Raji (cell line): ENCODE results near the gene FLAD1.

ENCODE experiments used
- POLR2A ChIP-seq: IDR thresholded peaks from 2 replicates; pipeline ENCODE4 v1.6.1; 2011; ENCODE audit warnings: low read depth, low read length, control low read depth; ENCODE audit not compliant: insufficient read depth

FLAD1 gene

GRCh38 chr1:155001425-155001674 lies 18.2 kb downstream of the FLAD1 start:
- TF ChIP-seq POLR2A: no peak

GRCh38 chr1:155001675-155002463 lies 18.7 kb downstream of the FLAD1 start:
- peak; percentile 12; the same call in 1 of the 2 replicates for TF ChIP-seq POLR2A

- TF ChIP-seq POLR2A: no peak
Measured at GRCh38 chr1:155002464-155003226, 19.5 kb downstream of the FLAD1 start, which contains the start of gene ZBTB7B. ZBTB7B (plus strand) TSS chr1:155002802; CDS start chr1:155014661, 11,859 bp downstream.

GRCh38 chr1:155003227-155003765 lies 20.2 kb downstream of the FLAD1 start:
- TF ChIP-seq POLR2A: 0 out of 2 replicates have a peak, but pooled peaks have one; percentile 18

DNA sequence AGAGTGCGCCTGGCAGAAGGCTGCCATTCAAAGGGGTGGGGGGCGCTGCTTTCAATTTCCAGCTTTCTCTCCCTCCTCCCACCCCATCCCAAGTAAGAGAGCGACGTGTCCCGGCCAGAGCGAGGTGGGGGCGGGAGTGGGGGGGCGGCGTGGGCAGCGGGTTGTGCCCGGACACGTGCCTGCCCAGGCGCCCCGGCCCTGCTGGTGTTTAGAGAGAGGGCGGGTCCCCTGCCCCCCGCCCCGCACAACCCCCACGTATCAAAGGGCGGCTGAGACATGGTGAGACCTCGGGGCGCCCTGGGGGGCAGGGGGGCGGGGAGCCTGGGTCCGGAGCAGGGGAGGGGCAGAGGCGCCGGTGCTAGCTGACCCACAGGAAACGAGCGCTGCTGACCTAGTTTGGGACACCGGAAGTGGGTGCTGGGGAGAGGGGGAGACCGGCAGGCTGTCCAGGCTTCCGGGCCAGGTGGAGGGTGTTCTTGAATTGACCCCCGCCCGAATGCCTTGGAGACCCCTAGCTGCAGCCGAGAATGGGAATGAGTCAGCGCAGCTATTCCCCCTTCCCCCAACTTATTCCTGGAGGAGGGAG lies 20.7 kb downstream of the FLAD1 start:
- TF ChIP-seq POLR2A: 0 out of 2 replicates have a peak, but pooled peaks have one; percentile 4

DNA sequence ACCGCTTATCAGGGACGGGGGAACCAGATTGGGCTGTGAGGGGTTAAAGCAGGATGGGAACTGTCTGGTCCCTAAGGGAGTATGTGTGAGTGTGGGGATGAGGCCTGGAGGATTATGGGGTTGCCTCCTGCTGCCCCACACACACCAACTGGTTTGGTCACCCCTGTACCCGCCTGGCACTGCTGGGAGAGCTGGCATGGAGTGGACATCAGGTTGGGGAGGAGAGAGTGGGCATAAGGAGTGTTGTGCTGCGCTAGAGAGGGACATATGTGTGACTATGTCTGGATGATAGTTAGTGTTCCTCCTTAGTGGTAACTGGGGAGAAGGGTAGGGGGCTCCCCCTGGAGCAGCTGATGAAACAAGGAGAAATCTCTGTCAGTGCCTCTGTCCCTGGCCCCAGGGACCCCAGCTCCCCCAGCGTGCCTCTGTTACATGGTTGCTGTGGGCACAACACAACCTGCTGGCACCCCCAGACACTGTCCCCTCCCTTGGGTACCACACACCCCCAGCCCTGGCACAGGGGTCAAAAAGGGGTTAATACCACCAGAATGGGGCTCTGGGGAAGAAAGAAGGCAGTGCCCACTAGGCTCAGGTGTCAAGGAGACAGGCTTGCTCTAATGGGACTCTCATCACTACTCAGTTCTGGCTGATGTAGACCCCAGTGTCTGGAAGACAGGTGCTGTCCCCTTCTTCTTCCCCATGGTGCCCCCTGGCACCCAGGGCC lies 21.4 kb downstream of the FLAD1 start:
- TF ChIP-seq POLR2A: no peak

DNA sequence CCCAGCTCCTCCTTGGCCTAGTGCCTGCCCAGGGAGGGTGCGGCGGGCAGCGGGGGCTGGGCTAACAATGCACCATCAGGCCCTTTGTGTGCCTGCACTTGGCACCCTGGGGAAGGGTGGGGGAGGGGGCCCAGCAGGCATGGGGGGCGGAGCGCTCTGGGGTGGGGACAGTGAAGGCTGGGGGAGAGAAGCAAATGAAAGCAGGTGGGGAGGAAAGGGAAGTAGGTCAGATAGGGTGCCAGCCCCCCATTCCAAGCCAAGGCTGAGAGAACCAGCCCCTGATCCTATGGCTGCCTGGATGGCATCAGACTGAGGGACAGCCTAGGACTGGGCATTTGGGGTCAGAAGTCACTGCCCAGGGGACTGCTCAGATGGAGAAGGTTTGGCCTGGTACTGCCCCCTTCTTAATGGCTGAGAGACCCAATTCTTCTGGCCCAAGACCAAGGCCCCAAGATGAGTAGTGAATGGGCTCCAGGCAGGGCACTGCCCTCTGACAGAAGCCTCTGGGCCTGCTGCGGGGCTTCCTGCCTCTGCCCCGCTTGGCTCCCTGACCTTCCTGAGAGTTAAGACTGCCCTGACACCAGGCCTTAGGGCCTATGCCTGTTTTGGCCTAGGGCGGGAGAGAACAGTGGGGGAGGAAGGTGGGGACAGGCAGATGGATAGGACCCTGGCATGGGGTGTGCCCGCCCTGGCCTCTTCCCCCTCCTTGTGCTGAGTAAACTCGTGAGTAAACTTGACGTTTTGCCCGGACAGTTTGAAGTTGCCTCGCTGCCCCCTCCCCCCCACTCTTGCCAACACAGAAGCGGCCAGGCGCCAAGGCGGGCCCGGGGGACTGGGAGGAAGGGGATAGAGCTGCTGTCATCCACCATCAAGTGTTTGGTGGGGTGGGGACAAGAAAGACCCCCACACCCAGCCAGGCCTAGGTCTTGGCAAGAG lies 22.2 kb downstream of the FLAD1 start:
- no peak for TF ChIP-seq POLR2A

GRCh38 chr1:155006601-155007101 lies 23.5 kb downstream of the FLAD1 start:
- no peak for TF ChIP-seq POLR2A

GRCh38 chr1:155007251-155007828 lies 24.2 kb downstream of the FLAD1 start:
- no peak for TF ChIP-seq POLR2A

DNA sequence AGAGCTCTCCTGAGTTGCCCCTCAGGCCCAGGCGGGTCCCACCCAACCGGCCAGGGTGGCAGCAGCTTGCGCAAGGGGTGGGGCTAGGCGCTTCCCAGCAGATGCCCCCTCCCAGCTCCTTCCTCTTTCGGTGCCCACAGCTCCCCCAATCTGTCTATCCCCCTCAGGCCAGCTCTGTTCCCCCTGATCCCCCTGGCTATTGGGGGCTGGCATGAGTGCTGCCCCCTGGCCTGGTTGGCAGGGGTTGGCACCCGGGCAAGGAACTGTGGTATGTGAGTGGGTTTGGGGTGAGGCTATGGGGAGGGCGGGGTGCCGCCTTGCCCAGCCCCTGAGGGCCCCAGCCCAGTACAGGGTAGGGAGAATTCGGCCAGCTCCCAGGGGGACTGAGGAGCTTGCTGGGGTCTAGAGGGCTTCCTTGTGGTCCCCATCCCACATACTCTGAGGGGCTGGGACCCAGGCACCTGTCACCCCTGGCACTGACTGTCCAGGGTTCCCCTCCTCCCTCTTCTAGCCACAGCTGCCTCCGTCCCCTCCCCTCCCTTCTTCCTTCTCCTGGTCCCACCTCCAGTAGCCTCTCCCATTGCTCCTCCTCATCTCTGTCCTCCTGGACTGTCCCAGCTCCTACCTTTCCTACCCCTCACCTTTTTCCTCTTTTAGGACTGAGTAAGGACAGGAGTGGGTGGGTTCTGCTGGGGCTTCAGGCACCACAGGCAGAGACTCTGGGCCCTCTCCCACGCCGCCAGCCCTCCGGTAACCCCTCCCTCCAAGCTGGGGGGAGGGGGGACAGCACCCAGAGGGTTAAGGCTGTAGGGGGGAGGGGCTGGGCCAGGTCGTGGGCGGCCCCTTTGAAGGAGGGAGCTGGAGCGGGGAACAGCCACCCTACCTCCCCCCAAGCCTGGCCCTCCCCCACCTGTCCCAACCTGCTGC lies 25.1 kb downstream of the FLAD1 start:
- TF ChIP-seq POLR2A: no peak

DNA sequence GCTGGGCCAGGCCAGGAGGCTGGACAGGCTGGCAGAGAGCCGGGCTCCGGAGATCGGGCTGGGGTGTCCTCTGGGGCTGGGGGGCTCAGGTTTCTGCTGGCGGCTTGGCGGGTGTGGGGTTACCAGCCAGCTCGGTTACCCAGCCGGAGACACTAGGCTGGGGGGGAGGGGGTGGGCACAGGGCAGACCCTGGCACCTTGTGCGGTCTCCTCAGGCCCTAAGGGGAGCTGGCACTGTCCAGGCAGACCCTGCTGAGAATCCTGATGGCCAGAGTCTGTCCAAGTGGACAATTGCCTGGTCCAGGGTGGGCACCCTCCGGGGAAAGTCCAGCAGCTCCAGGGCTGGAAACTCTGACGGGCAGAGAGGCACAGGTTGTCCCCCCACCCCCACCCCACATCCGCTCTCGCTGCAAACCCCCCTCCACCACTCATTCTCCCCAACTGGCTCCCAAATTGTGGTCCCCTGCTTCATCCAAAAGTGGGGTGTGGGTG lies 26.1 kb downstream of the FLAD1 start:
- TF ChIP-seq POLR2A: no peak

GRCh38 chr1:155009742-155010141 lies 26.6 kb downstream of the FLAD1 start:
- TF ChIP-seq POLR2A: no peak

GRCh38 chr1:155010211-155010918 lies 27.2 kb downstream of the FLAD1 start:
- TF ChIP-seq POLR2A: no peak
